ENCODE measurements around the gene RGS1.

- TF ChIP-seq GATA2 (IDR thresholded peaks at IDR 0.05; ENCODE audit: low read depth, low read length): no peak
- TF ChIP-seq GATA3 (IDR thresholded peaks at IDR 0.05; ENCODE audit: low read depth, low read length): no peak
Measured at GRCh38 chr1:192578144-192578909, 2.8 kb downstream of the RGS1 start.

Data from SH-SY5Y (cell line).